Heart left ventricle (tissue), 16 donors: ENCODE data around the gene SSU72. TPM values are rescaled to one million over a fixed set of nuclear protein-coding genes. Genes with fewer than 3 reads are reported as not detected.

Experiments
- ATAC-seq, 4 donors: fragments of 200-7000 bp; cut with Tn5 transposase; one replicate each; pipeline ENCODE4 v1.9.1; 2020 to 2022; ENCODE audit warnings: moderate library complexity in 4 of 4, mild to moderate bottlenecking in 3 of 4, moderate number of reproducible peaks in 1 of 4
- DNase-seq, 5 donors: peaks; one replicate each; pipeline ENCODE4 v3.0.0-alpha.2; 2020
- H3K27ac ChIP-seq, 12 donors: fragments of 200-600 bp; sonication (generic) in 4 of 12; one replicate each; pipeline versions ENCODE4 v1.5.0 to v1.8.0; 2016 to 2022; ENCODE audit warnings: mild to moderate bottlenecking in 2 of 12
- H3K27me3 ChIP-seq, 9 donors: fragments of 200-600 bp; sonication (generic) in 2 of 9; one replicate each; pipeline versions ENCODE4 v1.5.1 to v1.8.0; 2016 to 2022; ENCODE audit warnings: mild to moderate bottlenecking in 3 of 9
- H3K36me3 ChIP-seq, 9 donors: fragments of 200-600 bp; sonication (generic) in 2 of 9; one replicate each; pipeline versions ENCODE4 v1.5.0 to v1.8.0; 2018 to 2022; ENCODE audit warnings: mild to moderate bottlenecking in 2 of 9
- H3K4me1 ChIP-seq, 12 donors: fragments of 200-600 bp; sonication (generic) in 4 of 12; one replicate each; pipeline versions ENCODE4 v1.5.0 to v1.8.0; 2016 to 2022; ENCODE audit warnings: mild to moderate bottlenecking in 3 of 12
- H3K4me3 ChIP-seq, 12 donors: fragments of 200-600 bp; sonication (generic) in 4 of 12; one replicate each; pipeline versions ENCODE4 v1.5.0 to v1.8.0; 2017 to 2022; ENCODE audit warnings: mild to moderate bottlenecking in 9 of 12, moderate library complexity in 4 of 12
- H3K9me3 ChIP-seq, 12 donors: fragments of 200-600 bp; sonication (generic) in 4 of 12; one replicate each; pipeline versions ENCODE4 v1.5.0 to v1.8.0; 2016 to 2022; ENCODE audit warnings: mild to moderate bottlenecking in 1 of 12
- POLR2A ChIP-seq, 2 donors: fragments of 450-650 bp; IDR thresholded peaks; one replicate each; pipeline ENCODE4 v1.6.1; 2017; ENCODE audit warnings: antibody characterized with exemption in 2 of 2, mild to moderate bottlenecking in 2 of 2, moderate library complexity in 2 of 2
- WGBS, 4 donors: extraction: QIAGEN DNeasy Blood & Tissue Kit in 2 of 4; methylation state at CpG; one replicate each; pipeline versions ENCODE4 v1.1.5 to v1.1.7; 2013 to 2018; 5-methylcytosine and 5-hydroxymethylcytosine counted together
- intact Hi-C, 10 donors: fragments of 100-400 bp; cut with DNase I; formaldehyde crosslinking; loops; one replicate each; pipeline versions ENCODE4 v1.11.1 to v1.14.2; 2022
- polyA plus RNA-seq, 2 donors: library from polyadenylated mRNA; stranded (reverse); fragments of 200-250 nt; gene quantifications; one replicate each; pipeline ENCODE4 v1.2.3, GENCODE V29; 2013
- total RNA-seq, 9 donors: library from RNA; depleted of rRNA in 2 of 9; stranded (reverse); fragments of >200 nt in 2 of 9; fragmentation: NEBNext Ultra II Directional in 3 of 9; extraction: Animal tissue kit (Norgen Biotek cat#: 25700) in 3 of 9; gene quantifications; one replicate each; pipeline versions ENCODE4 v1.1.0 to v1.2.4, GENCODE V29; 2016 to 2023
- TF ChIP-seq, protein P1 (sequence below), 12 donors: fragments of 200-600 bp; sonication (generic) in 4 of 12; IDR thresholded peaks; one replicate each; pipeline versions ENCODE4 v1.5.0 to v1.8.0; 2018 to 2022; ENCODE audit warnings: antibody characterized with exemption in 12 of 12, mild to moderate bottlenecking in 5 of 12
- donor health status: ischemic (EF 13 %, LVEDD 7.1; RV severe dilation, severe dysfunction).
- donor health status: healthy with polysubstance abuse.
- donor health status: DM: no; HTN: yes; CAD: no.
- donor health status: DM: no; HTN: no; CAD: no.
- donor health status: ischemic (EF 25% LVEDD 6.9; RV normal size, moderate dysfunction).
- donor health status: ischemic (EF 25% LVEDD 5.7; RV mildly dilated, moderate dysfunction).
- donor health status: healthy.
- donor health status: DM: yes; HTN: yes; CAD: no.
- donor health status: ischemic (EF 35%, LVEDD 5.7; RV mildly dilated, moderate dysfunction).
- donor health status: nonischemic (EF 11% LVEDD 7.7; RV severe dilation, severe dysfunction).
- donor health status: DM: yes; HTN: yes; CAD: no.
- donor health status: PGD.
- donor health status: ischemic (EF 29% LVEDD 5.4; RV normal size, mild dysfunction).
- donor health status: nonischemic (EF 23%, LVEDD 6.1; RV moderate dilation, normal function).

Gene SSU72
- total and polyA plus RNA-seq, 11 donors = 76.3 to 160 (median 111) TPM

- Histone ChIP-seq H3K4me1 (peaks cover 0 to 53% (median 22%) of the 10 kb centered on the region in 12 donors), H3K27me3 (no peaks in the 10 kb centered on the region), H3K9me3 (no peaks in the 10 kb centered on the region), H3K36me3 (peaks cover 0 to 71% (median 51%) of the 10 kb centered on the region in 9 donors), H3K27ac (peak overlapping the region in 1 of 12 donors; percentile 7), H3K4me3 (no peak overlapping the region)
- TF ChIP-seq, protein P1, sequence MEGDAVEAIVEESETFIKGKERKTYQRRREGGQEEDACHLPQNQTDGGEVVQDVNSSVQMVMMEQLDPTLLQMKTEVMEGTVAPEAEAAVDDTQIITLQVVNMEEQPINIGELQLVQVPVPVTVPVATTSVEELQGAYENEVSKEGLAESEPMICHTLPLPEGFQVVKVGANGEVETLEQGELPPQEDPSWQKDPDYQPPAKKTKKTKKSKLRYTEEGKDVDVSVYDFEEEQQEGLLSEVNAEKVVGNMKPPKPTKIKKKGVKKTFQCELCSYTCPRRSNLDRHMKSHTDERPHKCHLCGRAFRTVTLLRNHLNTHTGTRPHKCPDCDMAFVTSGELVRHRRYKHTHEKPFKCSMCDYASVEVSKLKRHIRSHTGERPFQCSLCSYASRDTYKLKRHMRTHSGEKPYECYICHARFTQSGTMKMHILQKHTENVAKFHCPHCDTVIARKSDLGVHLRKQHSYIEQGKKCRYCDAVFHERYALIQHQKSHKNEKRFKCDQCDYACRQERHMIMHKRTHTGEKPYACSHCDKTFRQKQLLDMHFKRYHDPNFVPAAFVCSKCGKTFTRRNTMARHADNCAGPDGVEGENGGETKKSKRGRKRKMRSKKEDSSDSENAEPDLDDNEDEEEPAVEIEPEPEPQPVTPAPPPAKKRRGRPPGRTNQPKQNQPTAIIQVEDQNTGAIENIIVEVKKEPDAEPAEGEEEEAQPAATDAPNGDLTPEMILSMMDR (IDR thresholded peaks at IDR 0.05) = no peak
- no peak for TF ChIP-seq POLR2A (IDR thresholded peaks at IDR 0.05)
- 56 to 65% (median 57%) methylated on average over 19 of the region's 19 CpGs for WGBS, 4 donors
- no peak for DNase-seq
- intact Hi-C loops = no loop called here
- peak in 2 of 4 donors; percentile 10 to 14 for ATAC-seq
Measured at GRCh38 chr1:1564268-1564667, 10.4 kb downstream of the SSU72 start.

GRCh38 chr1:1563688-1564087 is 11.0 kb downstream of the SSU72 start:
- Histone ChIP-seq H3K36me3 (peaks cover 0 to 68% (median 51%) of the 10 kb centered on the region in 9 donors), H3K4me1 (peaks cover 0 to 48% (median 21%) of the 10 kb centered on the region in 12 donors), H3K27ac (peak overlapping the region in 1 of 12 donors; percentile 7), H3K4me3 (no peak overlapping the region), H3K9me3 (no peaks in the 10 kb centered on the region), H3K27me3 (no peaks in the 10 kb centered on the region)
- intact Hi-C loops = no loop called here
- ATAC-seq (no peak), DNase-seq (no peak)
- TF ChIP-seq POLR2A (IDR thresholded peaks at IDR 0.05) = no peak
- TF ChIP-seq, protein P1 (IDR thresholded peaks at IDR 0.05) = no peak
- 89 to 92% (median 90%) methylated on average over 12 of the region's 12 CpGs for WGBS, 4 donors

- 78 to 87% (median 81%) methylated on average over 19 to 21 of the region's 21 CpGs for WGBS, 4 donors
- peak; percentile 68 to 90 (median 76) for ATAC-seq
- no peak overlapping the region for H3K4me3 ChIP-seq
- intact Hi-C loops = no loop called here
- peaks cover 0 to 38% (median 19%) of the 10 kb centered on the region in 12 donors for H3K4me1 ChIP-seq
- H3K27ac ChIP-seq = peak overlapping the region in 3 of 12 donors; percentile 22 to 52 (median 34)
- H3K9me3 ChIP-seq = no peaks in the 10 kb centered on the region
- peak in 1 of 5 donors; percentile 48 for DNase-seq
- peaks cover 0 to 64% (median 51%) of the 10 kb centered on the region in 9 donors for H3K36me3 ChIP-seq
- TF ChIP-seq, protein P1 (IDR thresholded peaks at IDR 0.05) = no peak
- no peak for TF ChIP-seq POLR2A (IDR thresholded peaks at IDR 0.05)
- H3K27me3 ChIP-seq = no peaks in the 10 kb centered on the region
Measured at GRCh38 chr1:1562556-1563195, 12.0 kb downstream of the SSU72 start.

- WGBS, 4 donors = 86 to 93% (median 92%) methylated on average over 14 to 15 of the region's 15 CpGs
- intact Hi-C loops = no loop called here
- H3K27ac ChIP-seq = peak overlapping the region in 2 of 12 donors; percentile 22 to 52
- peaks cover 0 to 64% (median 51%) of the 10 kb centered on the region in 9 donors for H3K36me3 ChIP-seq
- H3K4me1 ChIP-seq = peaks cover 0 to 31% (median 15%) of the 10 kb centered on the region in 12 donors
- H3K4me3 ChIP-seq = no peak overlapping the region
- ATAC-seq (no peak), DNase-seq (no peak)
- TF ChIP-seq, protein P1 (IDR thresholded peaks at IDR 0.05) = no peak
- no peak for TF ChIP-seq POLR2A (IDR thresholded peaks at IDR 0.05)
- H3K27me3 ChIP-seq = no peaks in the 10 kb centered on the region
- H3K9me3 ChIP-seq = no peaks in the 10 kb centered on the region
Measured at GRCh38 chr1:1561801-1562470, 12.7 kb downstream of the SSU72 start.
